HCT116 (cell line): ENCODE measurements around the gene REEP6. TPM values are rescaled to one million over a fixed set of nuclear protein-coding genes. Genes with fewer than 3 reads are reported as not detected.

Experiments used
- ATAC-seq: fragments of 200-7000 bp; cut with Tn5 transposase; 2 replicates; pipeline ENCODE4 v1.9.1; 2020; ENCODE audit warnings: mild to moderate bottlenecking, moderate library complexity
- BruUV-seq: library from RNA; stranded (reverse); fragments of 400-500 nt; replicated peaks from 2 replicates; lab custom pipeline; 2021; lab: Mats Ljungman, UMichigan
- CTCF ChIA-PET: fragments of 300-600 bp; sonication (Branson Sonifier 250); formaldehyde crosslinking; loops from one replicate; lab custom pipeline; 2021; ENCODE audit warnings: antibody characterized with exemption; lab: Charles Lee
- POLR2A ChIA-PET: fragments of 300-600, 350-600 bp; sonication (Branson Sonifier 250); formaldehyde crosslinking; loops from one replicate; lab custom pipeline; 2021; ENCODE audit warnings: antibody characterized with exemption; lab: Charles Lee
- RAD21 ChIA-PET, 2 experiments: fragments of 300-600 bp; sonication (Branson Sonifier 250); formaldehyde crosslinking; loops; one replicate each; lab custom pipeline; 2023; ENCODE audit warnings: low total read pairs in 2 of 2; ENCODE audit not compliant: uncharacterized antibody in 2 of 2, unreplicated experiment in 2 of 2, low non-redundant PET in 1 of 2; lab: Charles Lee
- DNase-seq: peaks from one replicate; pipeline ENCODE4 v3.0.0-alpha.2; 2010; ENCODE audit warnings: low read depth, low spot score
- H2AFZ ChIP-seq: fragments of 200-600 bp; shearing (Covaris generic), sonication (generic); 2 replicates; pipeline ENCODE4 v1.6.1; 2017; ENCODE audit warnings: low read depth, mixed run types, mixed read lengths, antibody characterized with exemption, low read length; ENCODE audit not compliant: poor library complexity, severe bottlenecking
- H3K27ac ChIP-seq: 2 replicates; pipeline ENCODE4 v1.5.1; 2012; ENCODE audit warnings: low read depth, low read length
- H3K27me3 ChIP-seq: fragments of 200-600 bp; sonication (generic); 2 replicates; pipeline ENCODE4 v1.6.1; 2016; ENCODE audit warnings: mixed run types, low read length, mixed read lengths; ENCODE audit not compliant: insufficient read depth
- H3K36me3 ChIP-seq, 2 experiments: fragments of 200-500 bp in 1 of 2; fragments of 200-600 bp in 1 of 2; sonication (Bioruptor generic) in 1 of 2; sonication (generic) in 1 of 2; 2 replicates each; pipeline versions ENCODE4 v1.5.1 to v1.6.1; 2014 to 2016; ENCODE audit warnings: low read length in 2 of 2, inconsistent platforms in 1 of 2, mixed read lengths in 1 of 2, mixed run types in 1 of 2; ENCODE audit not compliant: insufficient read depth in 2 of 2, control insufficient read depth in 1 of 2
- H3K4me1 ChIP-seq, 2 experiments: fragments of 200-600 bp in 1 of 2; sonication (generic) in 1 of 2; 2 replicates each; pipeline versions ENCODE4 v1.5.1 to v1.6.1; 2012 to 2017; ENCODE audit warnings: low read length in 2 of 2, inconsistent platforms in 1 of 2, mild to moderate bottlenecking in 1 of 2, mixed read lengths in 1 of 2, mixed run types in 1 of 2, moderate library complexity in 1 of 2; ENCODE audit not compliant: insufficient read depth in 2 of 2, control insufficient read depth in 1 of 2
- H3K4me2 ChIP-seq: fragments of 200-600 bp; sonication (generic); 2 replicates; pipeline ENCODE4 v1.6.1; 2017; ENCODE audit warnings: mixed run types, low read length, mixed read lengths
- H3K4me3 ChIP-seq, 2 experiments: fragments of 200-600 bp in 1 of 2; sonication (generic) in 1 of 2; replicated peaks in 1 of 2; 2 replicates each; pipeline ENCODE4 v1.5.1; 2011 to 2016; ENCODE audit warnings: low read length in 2 of 2, control low read depth in 1 of 2, low read depth in 1 of 2, mild to moderate bottlenecking in 1 of 2, mixed read lengths in 1 of 2, mixed run types in 1 of 2
- H3K79me2 ChIP-seq: fragments of 200-600 bp; sonication (generic); 2 replicates; pipeline ENCODE4 v1.6.1; 2017; ENCODE audit warnings: mild to moderate bottlenecking, mixed run types, low read length, moderate library complexity, mixed read lengths; ENCODE audit not compliant: insufficient read depth
- H3K9ac ChIP-seq: fragments of 200-600 bp; sonication (generic); 2 replicates; pipeline ENCODE4 v1.6.1; 2016; ENCODE audit warnings: low read length, mixed read lengths
- H3K9me2 ChIP-seq: fragments of 200-600 bp; sonication (generic), shearing (Covaris generic); 2 replicates; pipeline ENCODE4 v1.6.1; 2017; ENCODE audit warnings: mixed run types, mild to moderate bottlenecking, moderate library complexity; ENCODE audit not compliant: insufficient read depth
- H3K9me3 ChIP-seq, 2 experiments: fragments of 200-500 bp in 1 of 2; fragments of 200-600 bp in 1 of 2; sonication (Bioruptor generic) in 1 of 2; sonication (generic) in 1 of 2; 2 replicates each; pipeline ENCODE4 v1.6.1; 2014 to 2017; ENCODE audit warnings: low read length in 2 of 2, mixed read lengths in 2 of 2, inconsistent platforms in 1 of 2, low read depth in 1 of 2, mild to moderate bottlenecking in 1 of 2, mixed run types in 1 of 2, moderate library complexity in 1 of 2; ENCODE audit not compliant: control insufficient read depth in 1 of 2, insufficient read depth in 1 of 2
- H4K20me1 ChIP-seq: fragments of 200-600 bp; sonication (generic), shearing (Covaris generic); 2 replicates; pipeline ENCODE4 v1.6.1; 2017; ENCODE audit warnings: mixed run types, mild to moderate bottlenecking, moderate library complexity; ENCODE audit not compliant: insufficient read depth
- CTCF ChIP-seq, 3 experiments: fragments of 200-600 bp in 1 of 3; sonication (generic) in 1 of 3; IDR thresholded peaks in 2 of 3; conservative IDR thresholded peaks in 1 of 3; 2 replicates each; pipeline ENCODE4 v1.5.1; 2012 to 2017; ENCODE audit warnings: low read depth in 2 of 3, low read length in 2 of 3, antibody characterized with exemption in 1 of 3, borderline replicate concordance in 1 of 3, control low read depth in 1 of 3, mild to moderate bottlenecking in 1 of 3, mixed read lengths in 1 of 3, mixed run types in 1 of 3, moderate library complexity in 1 of 3; ENCODE audit not compliant: insufficient read depth in 1 of 3
- ELF1 ChIP-seq: IDR thresholded peaks from 2 replicates; pipeline ENCODE4 v1.6.1; 2012; ENCODE audit warnings: low read depth, borderline replicate concordance
- EZH2 ChIP-seq: fragments of 200-600 bp; sonication (generic); IDR thresholded peaks from 2 replicates; pipeline ENCODE4 v1.6.1; 2017; ENCODE audit warnings: antibody characterized with exemption, mixed run types
- POLR2A ChIP-seq: IDR thresholded peaks from 2 replicates; pipeline ENCODE4 v1.7.0; 2011; ENCODE audit warnings: borderline replicate concordance; ENCODE audit not compliant: insufficient read depth, insufficient read length; ENCODE audit errors: extremely low read depth
- POLR2AphosphoS5 ChIP-seq: IDR thresholded peaks from 2 replicates; pipeline ENCODE4 v1.6.1; 2011; ENCODE audit warnings: mild to moderate bottlenecking, low read depth, low read length, moderate library complexity
- SP1 ChIP-seq: IDR thresholded peaks from 2 replicates; pipeline ENCODE4 v1.6.1; 2012; ENCODE audit warnings: low read depth
- TCF7L2 ChIP-seq: IDR thresholded peaks from 2 replicates; pipeline ENCODE4 v1.7.0; 2011; ENCODE audit warnings: borderline replicate concordance, inconsistent platforms; ENCODE audit not compliant: insufficient read depth, insufficient read length; ENCODE audit errors: extremely low read depth
- YY1 ChIP-seq: IDR thresholded peaks from 2 replicates; pipeline ENCODE4 v1.6.1; 2011; ENCODE audit warnings: low read length, low read depth, moderate library complexity, mild to moderate bottlenecking; ENCODE audit not compliant: insufficient replicate concordance; ENCODE audit errors: extremely low read depth
- ZFX ChIP-seq: fragments of 450-650 bp; IDR thresholded peaks from 2 replicates; pipeline ENCODE4 v1.6.1; 2017
- intact Hi-C: fragments of 100-400 bp; cut with micrococcal nuclease; formaldehyde crosslinking; loops from 2 replicates; pipeline ENCODE4 v1.10.0; 2022
- total RNA-seq: library from RNA; stranded (reverse); gene quantifications from one replicate; pipeline ENCODE4 v1.2.1, GENCODE V29; 2021; ENCODE audit not compliant: unreplicated experiment
- TF ChIP-seq, protein P1 (sequence below): IDR thresholded peaks from 2 replicates; pipeline ENCODE4 v1.6.1; 2012; ENCODE audit warnings: low read depth
- TF ChIP-seq, protein P2 (sequence below): IDR thresholded peaks from 2 replicates; pipeline ENCODE4 v1.6.1; 2012

REEP6 gene
- total RNA-seq, 1 experiment from 2014 or later = 53.9 TPM

- TF ChIP-seq, protein P1, sequence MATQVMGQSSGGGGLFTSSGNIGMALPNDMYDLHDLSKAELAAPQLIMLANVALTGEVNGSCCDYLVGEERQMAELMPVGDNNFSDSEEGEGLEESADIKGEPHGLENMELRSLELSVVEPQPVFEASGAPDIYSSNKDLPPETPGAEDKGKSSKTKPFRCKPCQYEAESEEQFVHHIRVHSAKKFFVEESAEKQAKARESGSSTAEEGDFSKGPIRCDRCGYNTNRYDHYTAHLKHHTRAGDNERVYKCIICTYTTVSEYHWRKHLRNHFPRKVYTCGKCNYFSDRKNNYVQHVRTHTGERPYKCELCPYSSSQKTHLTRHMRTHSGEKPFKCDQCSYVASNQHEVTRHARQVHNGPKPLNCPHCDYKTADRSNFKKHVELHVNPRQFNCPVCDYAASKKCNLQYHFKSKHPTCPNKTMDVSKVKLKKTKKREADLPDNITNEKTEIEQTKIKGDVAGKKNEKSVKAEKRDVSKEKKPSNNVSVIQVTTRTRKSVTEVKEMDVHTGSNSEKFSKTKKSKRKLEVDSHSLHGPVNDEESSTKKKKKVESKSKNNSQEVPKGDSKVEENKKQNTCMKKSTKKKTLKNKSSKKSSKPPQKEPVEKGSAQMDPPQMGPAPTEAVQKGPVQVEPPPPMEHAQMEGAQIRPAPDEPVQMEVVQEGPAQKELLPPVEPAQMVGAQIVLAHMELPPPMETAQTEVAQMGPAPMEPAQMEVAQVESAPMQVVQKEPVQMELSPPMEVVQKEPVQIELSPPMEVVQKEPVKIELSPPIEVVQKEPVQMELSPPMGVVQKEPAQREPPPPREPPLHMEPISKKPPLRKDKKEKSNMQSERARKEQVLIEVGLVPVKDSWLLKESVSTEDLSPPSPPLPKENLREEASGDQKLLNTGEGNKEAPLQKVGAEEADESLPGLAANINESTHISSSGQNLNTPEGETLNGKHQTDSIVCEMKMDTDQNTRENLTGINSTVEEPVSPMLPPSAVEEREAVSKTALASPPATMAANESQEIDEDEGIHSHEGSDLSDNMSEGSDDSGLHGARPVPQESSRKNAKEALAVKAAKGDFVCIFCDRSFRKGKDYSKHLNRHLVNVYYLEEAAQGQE = no peak
- TF ChIP-seq ELF1 (no peak), POLR2AphosphoS5 (no peak), POLR2A (no peak), YY1 (no peak), ZFX (no peak), EZH2 (no peak)
- TF ChIP-seq, all 23 proteins: peak for 0
Measured at GRCh38 chr19:1502433-1503088, 11.6 kb downstream of the REEP6 start (continued).

GRCh38 chr19:1503089-1503924 is 12.3 kb downstream of the REEP6 start:
- Histone ChIP-seq H3K79me2 (no peaks in the 10 kb centered on the region), H3K4me2 (peak overlapping the region; percentile 62), H3K9me3 (no peaks in the 10 kb centered on the region), H3K27ac (peak overlapping the region; percentile 5; the same call in 1 of the 2 replicates), H3K36me3 (no peaks in the 10 kb centered on the region), H3K4me1 (peaks cover 9 to 38% of the 10 kb centered on the region in 2 experiments), H3K9ac (peak overlapping the region; percentile 53), H3K9me2 (no peaks in the 10 kb centered on the region), H4K20me1 (no peaks in the 10 kb centered on the region), H2AFZ (peak overlapping the region; percentile 26), H3K4me3 (peak overlapping the region in 1 of 2 experiments; percentile 16; a peak in 1 of 4 replicates), H3K27me3 (no peaks in the 10 kb centered on the region)
- DNase-seq (no peak), ATAC-seq (peak; percentile 43)
- BruUV-seq = no TSS peak
- CTCF ChIA-PET = interaction anchor here (1.2 kb wide), 1 partner anchor 13 kb away, joined by 3 read pairs; no protein-coding TSS in a partner anchor
- RAD21 ChIA-PET = no interaction called here
- intact Hi-C loops = no loop called here
- POLR2A ChIA-PET = no interaction called here
- no peak for TF ChIP-seq SP1
- TF ChIP-seq, protein P2, sequence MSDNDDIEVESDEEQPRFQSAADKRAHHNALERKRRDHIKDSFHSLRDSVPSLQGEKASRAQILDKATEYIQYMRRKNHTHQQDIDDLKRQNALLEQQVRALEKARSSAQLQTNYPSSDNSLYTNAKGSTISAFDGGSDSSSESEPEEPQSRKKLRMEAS = peak; percentile 95
- TF ChIP-seq, protein P1 = no peak
- peak in 2 of 3 experiments; percentile 74 to 84; a peak in 5 of 6 replicates for TF ChIP-seq CTCF (IDR thresholded peaks at IDR 0.05 in 2 of 3, conservative IDR thresholded peaks at IDR 0.05 in 1 of 3; ENCODE audit: borderline replicate concordance in 1 of 3, insufficient read depth in 1 of 3, low read depth in 2 of 3, low read length in 2 of 3)
- TF ChIP-seq TCF7L2 = peak; percentile 48
